CD4-positive, CD25-positive, alpha-beta regulatory T cell (primary cell): Measurements from ENCODE around the gene SCP2. TPM values are rescaled to one million over a fixed set of nuclear protein-coding genes. Genes with fewer than 3 reads are reported as not detected.
A peak's percentile ranks its signal among the peaks of the same experiment; 100 is the strongest.

Experiments
- ATAC-seq, 2 donors: fragments of 150-1000 bp; cut with Tn5 transposase; one replicate each; pipeline ENCODE4 v1.10.0; 2021; ENCODE audit warnings: low read depth in 2 of 2, moderate number of reproducible peaks in 2 of 2, moderate library complexity in 1 of 2
- DNase-seq, 3 donors: peaks; one replicate each; pipeline versions ENCODE4 v3.0.0 to v3.0.0-alpha.2; 2012 to 2022; ENCODE audit warnings: mixed read lengths in 1 of 3
- H3K27ac ChIP-seq: one replicate; pipeline ENCODE4 v1.7.0; 2013; ENCODE audit warnings: mild to moderate bottlenecking, low read length; ENCODE audit not compliant: insufficient read depth, poor library complexity, severe bottlenecking
- H3K27me3 ChIP-seq: one replicate; pipeline ENCODE4 v1.7.0; 2013; ENCODE audit warnings: low read length; ENCODE audit not compliant: control insufficient read depth, insufficient read depth
- H3K36me3 ChIP-seq: one replicate; pipeline ENCODE4 v1.7.0; 2013; ENCODE audit warnings: mild to moderate bottlenecking, low read length, moderate library complexity; ENCODE audit not compliant: control insufficient read depth, insufficient read depth
- H3K4me1 ChIP-seq: 2 replicates; pipeline ENCODE4 v1.7.0; 2013; ENCODE audit warnings: mild to moderate bottlenecking, low read length; ENCODE audit not compliant: insufficient read depth, control insufficient read depth, poor library complexity, severe bottlenecking
- H3K4me3 ChIP-seq: one replicate; pipeline ENCODE4 v1.7.0; 2013; ENCODE audit warnings: low read depth, mild to moderate bottlenecking, low read length, moderate library complexity
- H3K9me3 ChIP-seq, 2 experiments: 1 replicate in 1 of 2; 2 replicates in 1 of 2; pipeline ENCODE4 v1.7.0; 2013; ENCODE audit warnings: low read length in 2 of 2, mild to moderate bottlenecking in 1 of 2, moderate library complexity in 1 of 2; ENCODE audit not compliant: control insufficient read depth in 2 of 2
- H3K27ac Mint-ChIP-seq, 3 donors: one replicate each; pipeline ENCODE4 v1.8.0; 2020 to 2022; ENCODE audit warnings: mild to moderate bottlenecking in 3 of 3, mixed read lengths in 3 of 3, moderate library complexity in 2 of 3
- H3K27me3 Mint-ChIP-seq: one replicate; pipeline ENCODE4 v1.8.0; 2022; ENCODE audit warnings: mild to moderate bottlenecking, mixed read lengths
- H3K36me3 Mint-ChIP-seq: one replicate; pipeline ENCODE4 v1.8.0; 2020; ENCODE audit warnings: mixed read lengths
- H3K4me1 Mint-ChIP-seq, 4 donors: one replicate each; pipeline ENCODE4 v1.8.0; 2020 to 2022; ENCODE audit warnings: mixed read lengths in 4 of 4, mild to moderate bottlenecking in 1 of 4
- H3K4me3 Mint-ChIP-seq, 4 donors: one replicate each; pipeline ENCODE4 v1.8.0; 2020 to 2022; ENCODE audit warnings: mild to moderate bottlenecking in 4 of 4, mixed read lengths in 4 of 4, moderate library complexity in 3 of 4
- H3K9me3 Mint-ChIP-seq, 7 donors: one replicate each; pipeline ENCODE4 v1.8.0; 2020 to 2022; ENCODE audit warnings: mixed read lengths in 7 of 7, mild to moderate bottlenecking in 3 of 7, moderate library complexity in 2 of 7
- polyA plus RNA-seq, 4 donors: library from polyadenylated mRNA; unstranded; fragments of 300-500 nt; fragmentation: Illumina TruSeq; gene quantifications; one replicate each; pipeline ENCODE4 v1.2.3, GENCODE V29; 2021
- total RNA-seq: library from RNA; stranded (reverse); gene quantifications from one replicate; pipeline ENCODE4 v1.2.3, GENCODE V29; 2022

The SCP2 gene
- total and polyA plus RNA-seq, 5 donors from 2014 or later: 58.9 to 213 (median 157) TPM

DNA sequence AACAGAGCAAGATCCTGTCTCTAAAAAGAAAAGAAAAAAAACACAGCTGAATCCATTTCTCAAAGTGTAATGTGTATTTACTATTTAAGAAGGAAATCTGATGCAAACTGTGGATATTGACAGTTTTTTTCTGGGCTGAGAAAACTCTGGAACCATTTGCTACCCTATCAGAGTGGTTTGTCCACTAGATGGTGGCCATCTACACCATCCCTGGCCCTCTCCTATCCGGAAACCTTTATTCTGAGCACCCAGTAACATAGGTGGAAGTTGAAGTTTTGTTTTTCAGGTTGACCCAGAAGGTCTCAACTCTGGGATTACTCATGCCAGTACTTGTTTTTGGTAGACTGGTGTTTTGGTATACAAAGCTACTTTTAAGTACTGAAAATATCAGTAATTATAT lies 25.7 kb upstream of the SCP2 start:
- ATAC-seq (no peak), DNase-seq (no peak)
- Histone ChIP-seq H3K4me1 (no peaks in the 10 kb centered on the region), H3K27ac (no peak overlapping the region), H3K36me3 (no peaks in the 10 kb centered on the region), H3K4me3 (no peak overlapping the region), H3K9me3 (no peaks in the 10 kb centered on the region), H3K27me3 (no peaks in the 10 kb centered on the region)
- H3K4me3 Mint-ChIP-seq: no peak overlapping the region
- no peaks in the 10 kb centered on the region for H3K9me3 Mint-ChIP-seq
- H3K27ac Mint-ChIP-seq: peak overlapping the region in 1 of 3 donors; percentile 38
- peaks cover 9% of the 10 kb centered on the region for H3K36me3 Mint-ChIP-seq
- H3K27me3 Mint-ChIP-seq: no peaks in the 10 kb centered on the region
- peaks cover 0 to 1% (median 0%) of the 10 kb centered on the region in 4 donors for H3K4me1 Mint-ChIP-seq

DNA sequence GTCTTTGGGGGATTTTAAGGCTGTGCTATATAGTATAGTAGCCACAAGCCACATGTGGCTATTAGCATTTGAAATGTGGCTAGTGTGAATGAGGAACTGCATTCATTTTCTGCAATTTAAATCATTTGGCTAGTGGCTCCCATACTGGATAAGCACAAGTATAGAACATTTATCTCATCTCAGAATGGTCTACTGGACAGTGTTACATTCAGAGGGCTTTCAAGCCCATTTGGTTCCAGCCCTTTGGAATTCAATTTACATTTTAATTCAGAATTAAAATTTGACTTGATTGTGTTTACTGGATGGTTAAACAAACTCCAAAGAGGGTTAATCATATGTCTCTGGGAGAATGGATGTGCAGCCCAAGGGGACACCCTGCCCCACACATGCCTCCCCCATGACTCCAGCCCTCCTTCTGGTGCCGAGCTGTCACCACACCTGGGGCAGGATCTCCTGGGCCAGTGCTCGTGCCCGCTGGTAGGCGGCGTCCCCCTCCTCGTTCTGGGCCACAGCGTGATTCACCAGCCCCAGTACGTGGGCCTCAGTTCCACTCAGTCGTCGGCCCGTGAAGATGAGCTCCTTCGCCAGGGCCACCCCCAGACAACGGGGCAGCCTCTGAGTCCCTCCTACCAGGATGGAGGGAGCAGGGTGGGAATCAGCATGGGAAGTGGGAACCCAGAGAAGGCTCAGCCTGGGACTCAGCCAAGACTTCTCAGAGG lies 22.7 kb upstream of the SCP2 start:
- no peak overlapping the region for H3K27ac Mint-ChIP-seq
- Histone ChIP-seq H3K4me3 (no peak overlapping the region), H3K27ac (no peak overlapping the region), H3K27me3 (no peaks in the 10 kb centered on the region), H3K36me3 (peaks cover 2% of the 10 kb centered on the region), H3K9me3 (no peaks in the 10 kb centered on the region), H3K4me1 (no peaks in the 10 kb centered on the region)
- H3K9me3 Mint-ChIP-seq: no peaks in the 10 kb centered on the region
- H3K4me1 Mint-ChIP-seq: peaks cover 0 to 1% (median 0%) of the 10 kb centered on the region in 4 donors
- DNase-seq (no peak), ATAC-seq (peak in 1 of 2 donors; percentile 11)
- H3K27me3 Mint-ChIP-seq: no peaks in the 10 kb centered on the region
- H3K36me3 Mint-ChIP-seq: peaks cover 3% of the 10 kb centered on the region
- no peak overlapping the region for H3K4me3 Mint-ChIP-seq

DNA sequence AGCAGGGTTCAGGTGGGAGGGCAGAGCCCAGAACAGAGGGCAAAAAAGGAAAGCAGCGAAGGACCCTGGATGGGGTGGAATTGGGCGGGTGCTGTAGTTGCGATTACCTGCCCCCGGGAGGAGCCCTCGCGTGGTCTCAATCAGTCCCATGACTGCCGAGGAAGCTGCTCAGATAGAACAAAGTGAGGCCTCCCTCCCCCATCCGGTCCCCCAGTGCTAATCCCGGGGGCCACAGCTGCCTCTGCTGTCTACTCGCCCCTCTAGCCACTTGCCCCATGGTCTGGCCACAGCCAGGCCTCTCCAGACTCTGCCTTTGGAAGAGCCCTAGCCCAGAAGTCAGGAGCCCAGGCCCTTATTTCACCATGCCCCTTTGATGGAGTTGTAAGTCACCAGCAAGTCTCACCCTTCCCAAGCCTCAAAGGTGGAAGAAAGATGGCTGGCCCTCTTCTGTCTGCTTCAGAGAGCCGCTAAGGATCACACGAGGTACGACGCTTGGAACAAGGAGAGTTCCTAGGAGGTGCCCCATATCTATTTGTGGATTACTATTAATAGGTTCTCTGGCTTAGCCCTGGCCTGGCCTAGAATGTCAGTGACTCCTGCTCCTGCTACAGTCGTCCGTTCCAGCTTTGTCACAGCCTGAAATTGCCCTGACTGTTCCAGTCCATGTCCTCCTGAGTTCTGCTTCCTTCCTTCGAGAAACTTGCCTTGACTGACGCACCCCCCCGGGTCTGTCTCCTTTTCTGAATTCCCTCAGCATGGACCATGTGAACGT lies 22.0 kb upstream of the SCP2 start:
- Histone ChIP-seq H3K9me3 (no peaks in the 10 kb centered on the region), H3K4me3 (no peak overlapping the region), H3K27ac (no peak overlapping the region), H3K27me3 (no peaks in the 10 kb centered on the region), H3K4me1 (no peaks in the 10 kb centered on the region), H3K36me3 (peaks cover 2% of the 10 kb centered on the region)
- H3K4me3 Mint-ChIP-seq: no peak overlapping the region
- peaks cover 7% of the 10 kb centered on the region for H3K36me3 Mint-ChIP-seq
- peak; percentile 43 to 46 for ATAC-seq
- peak overlapping the region in 2 of 3 donors; percentile 53 to 69 for H3K27ac Mint-ChIP-seq
- peaks cover 0 to 1% (median 0%) of the 10 kb centered on the region in 4 donors for H3K4me1 Mint-ChIP-seq
- peak in 1 of 3 donors; percentile 56 for DNase-seq
- no peaks in the 10 kb centered on the region for H3K9me3 Mint-ChIP-seq
- H3K27me3 Mint-ChIP-seq: no peaks in the 10 kb centered on the region

DNA sequence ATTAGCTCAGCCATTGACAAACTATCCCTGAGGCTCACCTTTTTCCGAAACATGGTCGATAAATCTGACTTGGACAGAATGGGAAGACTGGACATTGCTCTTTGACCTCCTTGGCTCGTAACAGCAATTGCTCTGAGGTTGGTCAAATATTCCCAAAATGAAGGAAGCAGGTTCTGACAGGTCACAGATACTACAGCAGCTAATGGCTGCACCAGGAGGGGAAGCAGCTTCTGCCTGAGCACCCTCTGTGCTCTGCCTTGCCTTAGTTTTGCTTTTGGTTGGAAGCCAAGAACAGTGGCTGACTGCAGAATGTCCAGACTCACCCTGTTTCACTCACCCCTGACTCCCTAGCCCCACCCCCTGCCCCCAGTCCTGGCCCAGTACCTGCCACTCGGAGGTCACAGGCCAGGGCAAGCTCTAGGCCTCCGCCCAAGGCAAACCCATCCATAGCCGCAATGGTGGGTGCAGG lies 20.9 kb upstream of the SCP2 start:
- peaks cover 2% of the 10 kb centered on the region for H3K36me3 ChIP-seq
- no peaks in the 10 kb centered on the region for H3K27me3 Mint-ChIP-seq
- ATAC-seq (no peak), DNase-seq (no peak)
- peaks cover 7% of the 10 kb centered on the region for H3K36me3 Mint-ChIP-seq
- H3K27ac ChIP-seq: no peak overlapping the region
- no peak overlapping the region for H3K4me3 ChIP-seq
- H3K27ac Mint-ChIP-seq: no peak overlapping the region
- no peak overlapping the region for H3K4me3 Mint-ChIP-seq
- H3K4me1 Mint-ChIP-seq: peaks cover 0 to 1% (median 0%) of the 10 kb centered on the region in 4 donors
- no peaks in the 10 kb centered on the region for H3K4me1 ChIP-seq
- no peaks in the 10 kb centered on the region for H3K27me3 ChIP-seq
- H3K9me3 ChIP-seq: no peaks in the 10 kb centered on the region
- H3K9me3 Mint-ChIP-seq: no peaks in the 10 kb centered on the region

DNA sequence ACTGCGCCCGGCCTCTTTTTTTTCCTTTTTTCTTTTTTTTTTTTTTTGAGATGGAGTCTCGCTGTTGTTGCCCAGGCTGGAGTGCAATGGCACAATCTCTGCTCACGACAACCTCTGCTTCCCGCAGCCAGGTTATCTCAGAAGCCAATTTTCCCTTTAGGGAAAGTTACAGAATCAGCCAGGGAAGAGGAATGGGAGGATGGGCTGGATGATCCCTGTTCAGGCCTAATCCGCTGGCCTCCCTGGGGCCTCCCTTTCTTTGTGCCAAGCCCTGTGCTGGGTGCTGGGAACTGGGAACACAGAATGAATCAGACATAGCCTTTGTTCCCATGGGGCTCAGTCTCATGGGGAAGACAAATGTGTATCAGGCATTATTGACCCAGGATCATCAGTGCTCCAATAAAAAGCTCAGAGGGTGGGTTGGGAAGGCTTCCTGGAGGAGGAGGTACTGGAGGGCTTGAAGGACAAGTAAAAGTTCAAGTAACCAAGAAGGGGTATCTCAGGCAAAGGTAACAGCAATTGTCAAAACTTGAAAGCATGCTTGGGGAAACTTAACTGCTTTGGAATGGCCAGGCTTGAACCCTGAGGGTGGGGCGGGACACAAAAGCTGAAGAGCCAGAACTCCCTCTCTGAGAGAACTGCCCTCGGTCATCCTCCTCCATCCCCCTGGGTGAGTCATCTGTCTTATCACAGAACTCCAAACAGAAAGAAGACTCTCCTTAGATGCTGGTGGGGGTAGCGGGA lies 19.8 kb upstream of the SCP2 start:
- H3K9me3 ChIP-seq: no peaks in the 10 kb centered on the region
- H3K36me3 ChIP-seq: peaks cover 2% of the 10 kb centered on the region
- H3K27me3 ChIP-seq: no peaks in the 10 kb centered on the region
- H3K27ac ChIP-seq: no peak overlapping the region
- Mint-ChIP-seq H3K4me3 (no peak overlapping the region), H3K27me3 (no peaks in the 10 kb centered on the region), H3K27ac (no peak overlapping the region), H3K36me3 (peaks cover 7% of the 10 kb centered on the region), H3K4me1 (no peaks in the 10 kb centered on the region), H3K9me3 (no peaks in the 10 kb centered on the region)
- ATAC-seq (no peak), DNase-seq (no peak)
- no peaks in the 10 kb centered on the region for H3K4me1 ChIP-seq
- H3K4me3 ChIP-seq: no peak overlapping the region

DNA sequence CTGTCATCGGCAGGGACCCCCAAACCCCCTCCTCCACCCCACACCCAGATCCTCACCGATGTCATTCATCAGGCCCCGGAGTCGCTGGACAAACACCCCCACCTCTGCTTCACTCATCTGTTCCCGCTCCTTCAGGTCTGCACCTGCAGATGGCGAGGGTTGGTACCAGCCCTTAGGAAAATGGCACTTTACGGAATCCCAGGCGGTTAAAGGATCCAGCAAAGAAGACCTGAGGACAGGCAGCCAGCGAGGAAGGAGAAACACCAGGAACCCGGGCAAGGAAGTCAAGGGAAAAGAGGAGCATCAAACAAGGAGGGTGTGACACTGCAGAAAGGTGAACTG lies 19.3 kb upstream of the SCP2 start:
- Mint-ChIP-seq H3K9me3 (no peaks in the 10 kb centered on the region), H3K27me3 (no peaks in the 10 kb centered on the region), H3K27ac (no peak overlapping the region), H3K36me3 (peaks cover 7% of the 10 kb centered on the region), H3K4me1 (no peaks in the 10 kb centered on the region), H3K4me3 (no peak overlapping the region)
- H3K4me1 ChIP-seq: no peaks in the 10 kb centered on the region
- no peak overlapping the region for H3K4me3 ChIP-seq
- ATAC-seq (no peak), DNase-seq (no peak)
- no peaks in the 10 kb centered on the region for H3K9me3 ChIP-seq
- H3K36me3 ChIP-seq: peaks cover 2% of the 10 kb centered on the region
- no peaks in the 10 kb centered on the region for H3K27me3 ChIP-seq
- H3K27ac ChIP-seq: no peak overlapping the region

DNA sequence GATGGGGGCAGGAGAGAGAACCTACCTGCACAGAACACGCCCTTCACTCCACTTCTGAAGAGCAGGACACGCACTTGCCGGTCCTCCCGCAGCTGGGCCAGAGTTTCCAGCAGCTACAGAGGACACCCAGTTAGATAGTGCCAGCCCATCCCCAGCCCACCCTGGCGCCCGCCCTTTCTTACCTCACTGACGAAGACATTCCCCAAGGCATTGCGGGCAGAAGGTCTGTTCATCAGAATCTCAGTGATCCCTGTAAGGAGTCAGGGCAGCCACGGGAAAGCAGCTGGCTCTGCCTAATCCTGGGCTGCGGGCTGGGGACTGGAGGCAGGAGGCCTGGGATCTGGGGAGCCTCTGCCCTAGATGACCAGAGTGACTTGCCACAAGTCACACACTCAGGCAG lies 15.5 kb upstream of the SCP2 start:
- DNase-seq (no peak), ATAC-seq (no peak)
- Histone ChIP-seq H3K27me3 (no peaks in the 10 kb centered on the region), H3K27ac (no peak overlapping the region), H3K4me1 (no peaks in the 10 kb centered on the region), H3K4me3 (no peak overlapping the region), H3K36me3 (peaks cover 9% of the 10 kb centered on the region), H3K9me3 (no peaks in the 10 kb centered on the region)
- H3K4me3 Mint-ChIP-seq: no peak overlapping the region
- no peak overlapping the region for H3K27ac Mint-ChIP-seq
- H3K36me3 Mint-ChIP-seq: peaks cover 7% of the 10 kb centered on the region
- H3K4me1 Mint-ChIP-seq: peaks cover 0 to 5% (median 1%) of the 10 kb centered on the region in 4 donors
- no peaks in the 10 kb centered on the region for H3K9me3 Mint-ChIP-seq
- H3K27me3 Mint-ChIP-seq: no peaks in the 10 kb centered on the region
